SW 1271 (cell line): ENCODE data around the gene DKC1.
"Not testable (repeated sequence)": the region's sequence is repeated elsewhere in the genome, so short reads cannot be mapped to it uniquely, and the experiment has no call there.

ENCODE experiments used
- DNase-seq, 2 experiments: peaks; one replicate each; lab custom pipeline; 2025; lab: John Stamatoyannopoulos, UW

Gene DKC1

GRCh38 chrX:154818916-154819770 lies 56.5 kb downstream of the DKC1 start:
- DNase-seq: no peak

GRCh38 chrX:154819771-154820341 lies 57.2 kb downstream of the DKC1 start:
- DNase-seq: no peak

GRCh38 chrX:154821523-154821922 lies 58.9 kb downstream of the DKC1 start:
- DNase-seq: no peak

- no peak for DNase-seq
Observed at GRCh38 chrX:154822029-154822428, 59.4 kb downstream of the DKC1 start.

- no peak for DNase-seq
Observed at GRCh38 chrX:154824638-154825037, 62.0 kb downstream of the DKC1 start.

GRCh38 chrX:154825586-154825985 lies 62.9 kb downstream of the DKC1 start:
- DNase-seq: not testable (repeated sequence)
